ENCODE measurements around the gene TLE1. TPM values are rescaled to one million over a fixed set of nuclear protein-coding genes. Genes with fewer than 3 reads are reported as not detected.

Gene TLE1
- total RNA-seq, 1 donor from 2014 or later: 42.5 TPM

DNA sequence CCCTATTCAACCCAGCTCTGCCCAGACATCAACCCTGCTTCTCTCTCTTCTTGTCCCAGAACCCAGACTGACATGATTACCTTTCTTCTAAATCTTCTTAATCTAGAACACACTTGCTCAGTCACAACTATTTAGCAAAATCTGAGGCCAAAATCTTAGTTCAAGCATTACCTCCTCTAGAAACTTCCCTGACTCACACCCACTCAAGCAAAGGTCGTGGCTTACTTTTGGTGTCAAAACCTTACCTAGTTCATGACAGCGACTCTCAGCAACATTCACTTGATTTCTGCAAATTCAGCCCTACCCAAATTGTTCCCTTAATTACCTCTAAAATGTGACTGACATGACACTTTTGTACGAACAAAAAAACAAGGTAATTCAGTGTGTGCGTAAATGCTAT, 130.2 kb downstream of the TLE1 start:
- Mint-ChIP-seq H3K36me3 (ENCODE audit: low read depth) (no peaks in the 10 kb centered on the region), H3K27ac (ENCODE audit: unreplicated experiment) (no peak overlapping the region), H3K27me3 (ENCODE audit: low read depth) (no peaks in the 10 kb centered on the region), H3K4me3 (no peak overlapping the region), H3K4me1 (peaks cover 49% of the 10 kb centered on the region), H3K9me3 (peaks cover 3% of the 10 kb centered on the region)
- no peak for DNase-seq (ENCODE audit: low read depth, low spot score)
- TF ChIP-seq, protein P1, sequence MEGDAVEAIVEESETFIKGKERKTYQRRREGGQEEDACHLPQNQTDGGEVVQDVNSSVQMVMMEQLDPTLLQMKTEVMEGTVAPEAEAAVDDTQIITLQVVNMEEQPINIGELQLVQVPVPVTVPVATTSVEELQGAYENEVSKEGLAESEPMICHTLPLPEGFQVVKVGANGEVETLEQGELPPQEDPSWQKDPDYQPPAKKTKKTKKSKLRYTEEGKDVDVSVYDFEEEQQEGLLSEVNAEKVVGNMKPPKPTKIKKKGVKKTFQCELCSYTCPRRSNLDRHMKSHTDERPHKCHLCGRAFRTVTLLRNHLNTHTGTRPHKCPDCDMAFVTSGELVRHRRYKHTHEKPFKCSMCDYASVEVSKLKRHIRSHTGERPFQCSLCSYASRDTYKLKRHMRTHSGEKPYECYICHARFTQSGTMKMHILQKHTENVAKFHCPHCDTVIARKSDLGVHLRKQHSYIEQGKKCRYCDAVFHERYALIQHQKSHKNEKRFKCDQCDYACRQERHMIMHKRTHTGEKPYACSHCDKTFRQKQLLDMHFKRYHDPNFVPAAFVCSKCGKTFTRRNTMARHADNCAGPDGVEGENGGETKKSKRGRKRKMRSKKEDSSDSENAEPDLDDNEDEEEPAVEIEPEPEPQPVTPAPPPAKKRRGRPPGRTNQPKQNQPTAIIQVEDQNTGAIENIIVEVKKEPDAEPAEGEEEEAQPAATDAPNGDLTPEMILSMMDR (conservative IDR thresholded peaks at IDR 0.05): no peak

DNA sequence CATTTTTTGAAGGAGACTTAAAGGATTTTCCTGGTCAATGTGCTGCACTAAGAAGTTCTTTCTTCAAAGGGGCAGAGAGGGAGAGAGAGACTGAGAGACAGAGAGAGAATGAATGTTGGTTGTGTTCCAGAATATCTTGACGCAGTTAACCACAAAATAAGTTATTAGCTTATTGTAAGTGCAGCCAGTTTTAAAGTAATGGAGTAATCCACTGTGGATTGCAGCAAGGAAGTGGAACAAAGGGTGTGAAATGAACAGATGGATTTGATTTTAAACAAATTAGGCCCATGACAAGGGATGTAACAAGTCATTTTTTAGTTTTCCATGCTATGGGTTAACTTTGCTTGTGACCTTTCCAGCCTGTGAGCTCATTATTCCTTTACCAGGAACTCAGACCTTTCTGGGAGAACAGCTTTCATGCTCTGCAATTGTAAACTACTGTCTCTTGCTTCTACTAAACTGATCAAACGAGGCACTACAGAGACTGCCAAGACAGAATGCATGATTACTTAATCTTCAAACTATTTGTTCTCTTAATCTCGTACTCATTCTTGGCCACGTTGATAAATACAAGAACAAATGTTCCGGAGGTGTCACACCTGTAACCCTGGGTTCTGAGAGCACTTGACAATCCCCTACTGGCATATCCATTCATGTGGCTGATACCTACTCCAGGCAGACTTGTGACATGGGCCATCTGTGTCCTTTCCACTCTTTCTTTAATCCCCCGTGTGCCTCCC, 131.1 kb downstream of the TLE1 start:
- Mint-ChIP-seq H3K4me3 (no peak overlapping the region), H3K36me3 (ENCODE audit: low read depth) (no peaks in the 10 kb centered on the region), H3K4me1 (peaks cover 41% of the 10 kb centered on the region), H3K27ac (ENCODE audit: unreplicated experiment) (no peak overlapping the region), H3K27me3 (ENCODE audit: low read depth) (no peaks in the 10 kb centered on the region), H3K9me3 (peaks cover 3% of the 10 kb centered on the region)
- DNase-seq (ENCODE audit: low read depth, low spot score): no peak
- TF ChIP-seq, protein P1 (conservative IDR thresholded peaks at IDR 0.05): no peak

DNA sequence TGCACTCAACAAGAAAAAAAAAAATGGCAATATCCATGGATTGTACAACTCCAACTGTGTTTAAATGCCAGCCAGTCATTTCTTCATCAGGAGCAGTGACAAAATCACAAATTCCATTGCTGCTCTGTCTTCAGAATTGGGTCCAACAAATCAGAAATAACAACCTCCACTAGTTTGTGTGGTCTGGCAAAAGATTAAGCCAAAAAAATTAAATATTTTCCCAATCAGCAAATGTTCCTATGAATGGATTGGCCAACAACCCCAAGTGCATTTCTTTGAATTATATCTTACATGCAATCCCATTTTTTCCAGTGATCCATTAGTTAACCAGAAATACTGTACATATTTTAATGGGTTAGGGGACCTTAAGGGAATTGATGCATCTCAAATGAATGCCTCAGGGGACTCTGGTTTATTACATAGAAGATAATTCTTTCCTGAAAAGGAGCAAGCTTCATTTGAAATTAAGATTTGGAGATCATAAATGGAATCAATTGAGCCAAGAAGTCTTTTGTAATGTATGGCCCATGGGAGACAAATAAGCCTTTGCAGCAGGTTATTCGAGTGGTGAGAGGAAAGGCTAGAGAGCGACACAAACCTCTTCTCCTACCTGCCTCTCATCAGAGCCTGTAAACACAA, 131.8 kb downstream of the TLE1 start:
- Mint-ChIP-seq H3K27ac (ENCODE audit: unreplicated experiment) (no peak overlapping the region), H3K9me3 (peaks cover 3% of the 10 kb centered on the region), H3K27me3 (ENCODE audit: low read depth) (no peaks in the 10 kb centered on the region), H3K4me3 (no peak overlapping the region), H3K36me3 (ENCODE audit: low read depth) (no peaks in the 10 kb centered on the region), H3K4me1 (peaks cover 39% of the 10 kb centered on the region)
- TF ChIP-seq, protein P1 (conservative IDR thresholded peaks at IDR 0.05): no peak
- no peak for DNase-seq (ENCODE audit: low read depth, low spot score)

DNA sequence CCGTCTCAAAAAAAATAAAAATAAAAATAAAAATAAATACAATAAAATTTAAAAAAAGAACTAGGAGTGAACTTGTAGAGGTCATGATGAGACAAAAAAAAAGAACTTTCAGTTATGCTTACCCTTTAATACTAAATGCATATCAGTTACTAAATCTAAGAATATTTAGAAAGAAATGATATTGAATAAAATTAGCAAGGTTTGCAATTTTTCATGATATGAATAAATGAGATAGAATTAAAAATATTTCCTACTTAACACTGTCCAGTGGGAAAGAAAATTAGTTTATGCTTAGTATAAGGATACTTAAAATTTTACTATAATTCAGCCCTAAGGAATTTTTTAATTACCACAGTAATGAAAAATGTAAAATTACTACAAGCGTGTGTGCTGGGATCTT, 132.4 kb downstream of the TLE1 start:
- H3K36me3 Mint-ChIP-seq (ENCODE audit: low read depth): no peaks in the 10 kb centered on the region
- H3K4me3 Mint-ChIP-seq: no peak overlapping the region
- H3K27me3 Mint-ChIP-seq (ENCODE audit: low read depth): no peaks in the 10 kb centered on the region
- DNase-seq (ENCODE audit: low read depth, low spot score): no peak
- peaks cover 40% of the 10 kb centered on the region for H3K4me1 Mint-ChIP-seq
- no peak overlapping the region for H3K27ac Mint-ChIP-seq (ENCODE audit: unreplicated experiment)
- peaks cover 3% of the 10 kb centered on the region for H3K9me3 Mint-ChIP-seq
- TF ChIP-seq, protein P1 (conservative IDR thresholded peaks at IDR 0.05): no peak

DNA sequence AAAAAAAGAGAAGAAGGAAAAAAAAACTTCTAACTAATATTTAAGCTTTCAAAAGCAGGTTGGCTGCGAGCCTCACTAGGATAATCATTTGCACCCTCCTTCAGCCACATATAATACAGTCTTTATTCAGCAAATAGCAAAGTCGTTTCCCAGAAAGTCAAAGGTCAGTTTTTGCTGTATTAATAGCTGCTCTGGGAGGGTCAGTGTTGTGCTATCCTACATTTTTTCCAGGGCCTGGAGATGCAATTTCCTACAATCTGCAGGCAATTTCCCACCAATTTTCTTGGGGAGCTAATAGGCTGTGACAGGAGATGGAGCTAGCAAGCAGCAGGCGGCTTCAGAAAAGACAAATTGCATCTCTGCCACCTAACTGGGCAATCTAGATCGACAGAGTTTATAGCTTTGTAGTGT, 136.8 kb downstream of the TLE1 start:
- no peak overlapping the region for H3K27ac Mint-ChIP-seq (ENCODE audit: unreplicated experiment)
- peaks cover 40% of the 10 kb centered on the region for H3K4me1 Mint-ChIP-seq
- H3K27me3 Mint-ChIP-seq (ENCODE audit: low read depth): peaks cover 19% of the 10 kb centered on the region

More for the DNA sequence above, 136.8 kb downstream of the TLE1 start:
- no peaks in the 10 kb centered on the region for H3K36me3 Mint-ChIP-seq (ENCODE audit: low read depth)
- peak overlapping the region; percentile 43 for H3K4me3 Mint-ChIP-seq
- TF ChIP-seq, protein P1 (conservative IDR thresholded peaks at IDR 0.05): no peak
- peaks cover 3% of the 10 kb centered on the region for H3K9me3 Mint-ChIP-seq
- no peak for DNase-seq (ENCODE audit: low read depth, low spot score)

Data from neural crest cell (in vitro differentiated cells).